Measurements from ENCODE around the gene ZKSCAN1.
"Not testable (repeated sequence)": the region's sequence is repeated elsewhere in the genome, so short reads cannot be mapped to it uniquely, and the experiment has no call there.

Gene ZKSCAN1

GRCh38 chr7:100003711-100004661 lies 11.4 kb upstream of the ZKSCAN1 start:
- DNase-seq, result no peak

GRCh38 chr7:100007887-100008286 lies 7.5 kb upstream of the ZKSCAN1 start:
- DNase-seq, result no peak

GRCh38 chr7:100008525-100008924 lies 6.9 kb upstream of the ZKSCAN1 start:
- no peak for DNase-seq

- DNase-seq, result not testable (repeated sequence)
These were observed 5.4 kb upstream of the ZKSCAN1 start for GRCh38 chr7:100009952-100010351.

- no peak for DNase-seq
These were observed 4.5 kb upstream of the ZKSCAN1 start for GRCh38 chr7:100010901-100011300.

- DNase-seq, result no peak
These were observed 3.9 kb upstream of the ZKSCAN1 start for GRCh38 chr7:100011516-100011915.

- DNase-seq, result not testable (repeated sequence)
These were observed 2.7 kb upstream of the ZKSCAN1 start for GRCh38 chr7:100012385-100013327.

- no peak for DNase-seq
These were observed 2.1 kb upstream of the ZKSCAN1 start for GRCh38 chr7:100013328-100013676.

GRCh38 chr7:100016215-100016901 lies 962 bp downstream of the ZKSCAN1 start:
- DNase-seq, result no peak

- no peak for DNase-seq
These were observed 1.9 kb downstream of the ZKSCAN1 start for GRCh38 chr7:100017300-100017699.

- no peak for DNase-seq
These were observed 2.5 kb downstream of the ZKSCAN1 start for GRCh38 chr7:100017875-100018274.

GRCh38 chr7:100019908-100020307 lies 4.5 kb downstream of the ZKSCAN1 start:
- DNase-seq, result no peak

- no peak for DNase-seq
These were observed 5.9 kb downstream of the ZKSCAN1 start for GRCh38 chr7:100021297-100021696.

- no peak for DNase-seq
These were observed 7.2 kb downstream of the ZKSCAN1 start for GRCh38 chr7:100022621-100023020.

GRCh38 chr7:100023526-100023925 lies 8.1 kb downstream of the ZKSCAN1 start:
- no peak for DNase-seq

- no peak for DNase-seq
These were observed 8.7 kb downstream of the ZKSCAN1 start for GRCh38 chr7:100024020-100024619.

- DNase-seq, result no peak
These were observed 11.8 kb downstream of the ZKSCAN1 start for GRCh38 chr7:100027197-100027596.

GRCh38 chr7:100029596-100029995 lies 14.2 kb downstream of the ZKSCAN1 start:
- no peak for DNase-seq

- DNase-seq, result no peak
These were observed 18.1 kb downstream of the ZKSCAN1 start for GRCh38 chr7:100033526-100033925.

- DNase-seq, result no peak
These were observed 19.6 kb downstream of the ZKSCAN1 start for GRCh38 chr7:100034871-100035510.

GRCh38 chr7:100035876-100036275 lies 20.5 kb downstream of the ZKSCAN1 start:
- no peak for DNase-seq

- no peak for DNase-seq
These were observed 22.9 kb downstream of the ZKSCAN1 start for GRCh38 chr7:100038326-100038725.

All from NCI-H1694 treated with DMSO at 0.1 percent for 48 hours (cell line).